Measurements from ENCODE around the gene COQ8A. TPM values are rescaled to one million over a fixed set of nuclear protein-coding genes. Genes with fewer than 3 reads are reported as not detected.
A peak's percentile ranks its signal among the peaks of the same experiment; 100 is the strongest.

The COQ8A gene
- total and polyA plus RNA-seq, 2 experiments from 2014 or later = 8.3 to 8.7 TPM

GRCh38 chr1:226973898-226974543, 33.9 kb downstream of the COQ8A start:
- no peak for TF ChIP-seq EZH2 (IDR thresholded peaks at IDR 0.05; ENCODE audit: insufficient read depth, poor library complexity, severe bottlenecking)
- TF ChIP-seq EZH2phosphoT487 (IDR thresholded peaks at IDR 0.05; ENCODE audit: insufficient read depth, low read depth) = no peak
- H3K27ac ChIP-seq = no peak overlapping the region
- no peak overlapping the region for H3K4me3 ChIP-seq
- no peaks in the 10 kb centered on the region for H3K9me3 ChIP-seq (ENCODE audit: low read depth)
- H3K36me3 ChIP-seq (ENCODE audit: low read depth) = no peaks in the 10 kb centered on the region
- H4K20me1 ChIP-seq (ENCODE audit: insufficient read depth) = no peaks in the 10 kb centered on the region
- H3K9ac ChIP-seq = peak overlapping the region; percentile 33
- no peaks in the 10 kb centered on the region for H3F3A ChIP-seq (ENCODE audit: insufficient read depth)
- H3K4me1 ChIP-seq (ENCODE audit: insufficient read depth) = peaks cover 9% of the 10 kb centered on the region
- H3K27me3 ChIP-seq (replicated peaks; ENCODE audit: insufficient read depth) = no peaks in the 10 kb centered on the region
- no peaks in the 10 kb centered on the region for H3K9me2 ChIP-seq (ENCODE audit: insufficient read depth)
- H3K79me2 ChIP-seq (ENCODE audit: insufficient read depth) = no peaks in the 10 kb centered on the region
- in situ Hi-C loops (cut with MboI) = no loop called here
- H2AFZ ChIP-seq = peak overlapping the region; percentile 49; the same call in 1 of the 2 replicates
- DNase-seq = peak; percentile 40
- WGBS, 2 experiments (ENCODE audit: low coverage in 1 of 2, low lambda C conversion rate in 2 of 2, missing lambda C conversion rate in 2 of 2) = 48 to 51% methylated on average over 11 of the region's 11 CpGs
- H3K4me2 ChIP-seq (ENCODE audit: unreplicated experiment) = no peak overlapping the region

GRCh38 chr1:226974544-226975258, 34.6 kb downstream of the COQ8A start:
- no peak for TF ChIP-seq EZH2 (IDR thresholded peaks at IDR 0.05; ENCODE audit: insufficient read depth, poor library complexity, severe bottlenecking)
- no peak for TF ChIP-seq EZH2phosphoT487 (IDR thresholded peaks at IDR 0.05; ENCODE audit: insufficient read depth, low read depth)
- no peak overlapping the region; the same call in 1 of the 2 replicates for H2AFZ ChIP-seq
- WGBS, 2 experiments (ENCODE audit: low coverage in 1 of 2, low lambda C conversion rate in 2 of 2, missing lambda C conversion rate in 2 of 2) = 62 to 70% methylated on average over 14 of the region's 14 CpGs
- DNase-seq = peak; percentile 5
- H3K27me3 ChIP-seq (replicated peaks; ENCODE audit: insufficient read depth) = no peaks in the 10 kb centered on the region
- H3K27ac ChIP-seq = no peak overlapping the region
- peak overlapping the region; percentile 33; the same call in 1 of the 2 replicates for H3K9ac ChIP-seq
- no peaks in the 10 kb centered on the region for H3K9me2 ChIP-seq (ENCODE audit: insufficient read depth)
- H3K79me2 ChIP-seq (ENCODE audit: insufficient read depth) = no peaks in the 10 kb centered on the region
- no peak overlapping the region for H3K4me3 ChIP-seq
- no peaks in the 10 kb centered on the region for H3K36me3 ChIP-seq (ENCODE audit: low read depth)
- peaks cover 9% of the 10 kb centered on the region for H3K4me1 ChIP-seq (ENCODE audit: insufficient read depth)
- in situ Hi-C loops (cut with MboI) = no loop called here
- no peaks in the 10 kb centered on the region for H3K9me3 ChIP-seq (ENCODE audit: low read depth)
- H4K20me1 ChIP-seq (ENCODE audit: insufficient read depth) = no peaks in the 10 kb centered on the region
- no peak overlapping the region for H3K4me2 ChIP-seq (ENCODE audit: unreplicated experiment)
- H3F3A ChIP-seq (ENCODE audit: insufficient read depth) = no peaks in the 10 kb centered on the region

- Histone ChIP-seq H3F3A (ENCODE audit: insufficient read depth) (no peaks in the 10 kb centered on the region), H3K27me3 (replicated peaks; ENCODE audit: insufficient read depth) (no peaks in the 10 kb centered on the region), H3K9me2 (ENCODE audit: insufficient read depth) (no peaks in the 10 kb centered on the region), H4K20me1 (ENCODE audit: insufficient read depth) (no peaks in the 10 kb centered on the region), H3K9ac (no peak overlapping the region), H3K27ac (no peak overlapping the region), H3K4me1 (ENCODE audit: insufficient read depth) (peaks cover 9% of the 10 kb centered on the region), H3K4me2 (ENCODE audit: unreplicated experiment) (no peak overlapping the region), H3K4me3 (no peak overlapping the region), H2AFZ (no peak overlapping the region), H3K36me3 (ENCODE audit: low read depth) (no peaks in the 10 kb centered on the region), H3K9me3 (ENCODE audit: low read depth) (no peaks in the 10 kb centered on the region), H3K79me2 (ENCODE audit: insufficient read depth) (no peaks in the 10 kb centered on the region)
- WGBS, 2 experiments (ENCODE audit: low coverage in 1 of 2, low lambda C conversion rate in 2 of 2, missing lambda C conversion rate in 2 of 2) = 91 to 95% methylated on average over 24 to 26 of the region's 32 CpGs
- in situ Hi-C loops (cut with MboI) = no loop called here
- no peak for DNase-seq
- no peak for TF ChIP-seq EZH2phosphoT487 (IDR thresholded peaks at IDR 0.05; ENCODE audit: insufficient read depth, low read depth)
- no peak for TF ChIP-seq EZH2 (IDR thresholded peaks at IDR 0.05; ENCODE audit: insufficient read depth, poor library complexity, severe bottlenecking)
These were observed 35.5 kb downstream of the COQ8A start for GRCh38 chr1:226975259-226976250.
